MM.1S (cell line): Measurements from ENCODE around the gene CAPS2.

ENCODE experiments used
- EZH2 ChIP-seq: fragments of 300-600 bp; sonication (generic); optimal IDR thresholded peaks from 2 replicates; pipeline ENCODE3; 2017; ENCODE audit warnings: low read depth, mild to moderate bottlenecking, antibody characterized with exemption, low read length, mixed read lengths
- EZH2phosphoT487 ChIP-seq: fragments of 300-600 bp; sonication (generic); IDR thresholded peaks from 2 replicates; pipeline ENCODE4 v1.6.1; 2018; ENCODE audit warnings: antibody characterized with exemption, low read length
- TF ChIP-seq, protein P1 (sequence below): fragments of 300-600 bp; sonication (generic); IDR thresholded peaks from 2 replicates; pipeline ENCODE4 v1.5.1; 2016; ENCODE audit warnings: antibody characterized with exemption, low read length, mixed read lengths

DNA sequence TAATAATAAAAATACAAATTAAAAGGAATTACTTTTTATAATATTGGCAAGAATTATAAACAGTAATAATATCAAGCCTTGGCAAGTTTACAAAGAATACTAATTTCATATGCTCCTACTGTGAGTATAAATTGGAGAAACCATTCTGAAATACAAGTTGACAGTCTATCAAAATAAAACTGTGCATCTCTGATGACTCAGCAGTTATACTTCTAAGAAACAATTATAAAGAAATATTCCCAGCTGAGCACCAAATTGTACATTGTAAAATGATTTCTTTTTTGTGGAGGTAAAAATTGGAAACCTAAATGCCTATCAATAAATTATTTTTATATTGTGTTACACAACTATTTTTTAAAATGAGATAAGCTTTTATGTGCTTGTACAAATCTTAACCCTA, 85.0 kb downstream of the CAPS2 start:
- TF ChIP-seq EZH2, result no peak
- TF ChIP-seq, protein P1, sequence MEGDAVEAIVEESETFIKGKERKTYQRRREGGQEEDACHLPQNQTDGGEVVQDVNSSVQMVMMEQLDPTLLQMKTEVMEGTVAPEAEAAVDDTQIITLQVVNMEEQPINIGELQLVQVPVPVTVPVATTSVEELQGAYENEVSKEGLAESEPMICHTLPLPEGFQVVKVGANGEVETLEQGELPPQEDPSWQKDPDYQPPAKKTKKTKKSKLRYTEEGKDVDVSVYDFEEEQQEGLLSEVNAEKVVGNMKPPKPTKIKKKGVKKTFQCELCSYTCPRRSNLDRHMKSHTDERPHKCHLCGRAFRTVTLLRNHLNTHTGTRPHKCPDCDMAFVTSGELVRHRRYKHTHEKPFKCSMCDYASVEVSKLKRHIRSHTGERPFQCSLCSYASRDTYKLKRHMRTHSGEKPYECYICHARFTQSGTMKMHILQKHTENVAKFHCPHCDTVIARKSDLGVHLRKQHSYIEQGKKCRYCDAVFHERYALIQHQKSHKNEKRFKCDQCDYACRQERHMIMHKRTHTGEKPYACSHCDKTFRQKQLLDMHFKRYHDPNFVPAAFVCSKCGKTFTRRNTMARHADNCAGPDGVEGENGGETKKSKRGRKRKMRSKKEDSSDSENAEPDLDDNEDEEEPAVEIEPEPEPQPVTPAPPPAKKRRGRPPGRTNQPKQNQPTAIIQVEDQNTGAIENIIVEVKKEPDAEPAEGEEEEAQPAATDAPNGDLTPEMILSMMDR, result no peak
- TF ChIP-seq EZH2phosphoT487, result no peak
